Neural progenitor cell (in vitro differentiated cells): ENCODE measurements around the gene ARHGAP31.

Experiments
- EZH2phosphoT487 ChIP-seq: fragments of 200-600 bp; sonication (generic); IDR thresholded peaks from 2 replicates; pipeline ENCODE4 v1.6.1; 2017; ENCODE audit warnings: antibody characterized with exemption
- TF ChIP-seq, protein P1 (sequence below): fragments of 200-600 bp; sonication (generic); IDR thresholded peaks from 2 replicates; pipeline ENCODE4 v1.5.1; 2017; ENCODE audit warnings: antibody characterized with exemption, mild to moderate bottlenecking

DNA sequence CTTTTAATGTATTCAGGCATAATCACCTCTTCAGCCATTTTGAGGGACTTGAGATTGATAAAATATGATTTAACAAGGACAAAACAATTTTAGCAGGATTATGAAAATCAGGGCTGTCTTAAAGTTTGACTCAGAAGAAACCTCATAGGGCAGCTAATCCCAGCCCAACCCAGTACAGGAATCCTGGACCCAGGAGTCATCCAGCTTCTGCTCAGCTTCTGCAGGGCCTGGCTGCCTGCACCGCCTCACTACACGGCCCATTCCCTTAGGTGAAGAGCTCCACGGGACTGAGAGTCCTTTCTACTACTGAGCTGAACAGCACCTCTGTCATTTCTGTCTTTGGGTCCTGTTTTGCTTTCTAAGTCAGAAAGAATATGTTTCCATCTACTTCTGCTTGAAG is 37.5 kb downstream of the ARHGAP31 start:
- TF ChIP-seq, protein P1, sequence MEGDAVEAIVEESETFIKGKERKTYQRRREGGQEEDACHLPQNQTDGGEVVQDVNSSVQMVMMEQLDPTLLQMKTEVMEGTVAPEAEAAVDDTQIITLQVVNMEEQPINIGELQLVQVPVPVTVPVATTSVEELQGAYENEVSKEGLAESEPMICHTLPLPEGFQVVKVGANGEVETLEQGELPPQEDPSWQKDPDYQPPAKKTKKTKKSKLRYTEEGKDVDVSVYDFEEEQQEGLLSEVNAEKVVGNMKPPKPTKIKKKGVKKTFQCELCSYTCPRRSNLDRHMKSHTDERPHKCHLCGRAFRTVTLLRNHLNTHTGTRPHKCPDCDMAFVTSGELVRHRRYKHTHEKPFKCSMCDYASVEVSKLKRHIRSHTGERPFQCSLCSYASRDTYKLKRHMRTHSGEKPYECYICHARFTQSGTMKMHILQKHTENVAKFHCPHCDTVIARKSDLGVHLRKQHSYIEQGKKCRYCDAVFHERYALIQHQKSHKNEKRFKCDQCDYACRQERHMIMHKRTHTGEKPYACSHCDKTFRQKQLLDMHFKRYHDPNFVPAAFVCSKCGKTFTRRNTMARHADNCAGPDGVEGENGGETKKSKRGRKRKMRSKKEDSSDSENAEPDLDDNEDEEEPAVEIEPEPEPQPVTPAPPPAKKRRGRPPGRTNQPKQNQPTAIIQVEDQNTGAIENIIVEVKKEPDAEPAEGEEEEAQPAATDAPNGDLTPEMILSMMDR: no peak
- no peak for TF ChIP-seq EZH2phosphoT487
